GM21529 (cell line): ENCODE results near the gene YPEL4.
A peak's percentile ranks its signal among the peaks of the same experiment; 100 is the strongest.

Source experiments
- ATAC-seq: cut with Tn5 transposase; IDR thresholded peaks from one replicate; pipeline ENCODE4 v1.9.1; 2021; ENCODE audit not compliant: unreplicated experiment

YPEL4 gene

DNA sequence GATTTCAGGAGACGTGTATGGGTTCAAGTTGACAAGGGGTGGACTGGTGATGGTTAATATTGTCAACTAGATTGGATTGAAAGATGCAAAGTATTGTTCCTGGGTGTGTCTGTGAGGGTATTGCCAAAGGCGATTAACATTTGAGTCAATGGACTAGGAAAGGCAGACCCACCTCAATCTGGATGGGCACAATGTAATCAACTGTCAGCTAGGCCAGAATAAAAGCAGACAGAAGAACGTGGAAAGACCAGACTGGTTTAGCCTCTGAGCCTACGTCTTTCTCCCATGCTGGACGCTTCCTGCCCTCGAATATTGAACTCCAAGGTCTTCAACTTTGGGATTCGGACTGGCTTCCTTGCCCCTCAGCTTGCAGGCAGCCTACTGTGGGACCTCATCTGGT, 1.7 kb upstream of the YPEL4 start:
- no peak for ATAC-seq

DNA sequence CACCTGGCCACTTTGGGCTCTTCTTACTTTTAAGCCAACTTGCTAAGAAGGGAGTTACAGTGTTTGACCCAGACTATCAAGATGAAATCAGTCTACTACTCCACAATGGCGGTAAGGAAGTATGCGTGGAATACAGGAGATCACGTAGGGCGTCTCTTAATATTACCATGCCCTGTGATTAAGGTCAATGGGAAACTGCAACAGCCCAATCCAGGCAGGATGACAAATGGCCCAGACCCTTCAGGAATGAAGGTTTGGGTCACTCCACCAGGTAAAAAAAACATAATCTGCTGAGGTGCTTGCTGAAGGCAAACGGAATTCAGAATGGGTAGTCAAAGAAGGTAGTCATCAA, 1.0 kb upstream of the YPEL4 start:
- no peak for ATAC-seq

DNA sequence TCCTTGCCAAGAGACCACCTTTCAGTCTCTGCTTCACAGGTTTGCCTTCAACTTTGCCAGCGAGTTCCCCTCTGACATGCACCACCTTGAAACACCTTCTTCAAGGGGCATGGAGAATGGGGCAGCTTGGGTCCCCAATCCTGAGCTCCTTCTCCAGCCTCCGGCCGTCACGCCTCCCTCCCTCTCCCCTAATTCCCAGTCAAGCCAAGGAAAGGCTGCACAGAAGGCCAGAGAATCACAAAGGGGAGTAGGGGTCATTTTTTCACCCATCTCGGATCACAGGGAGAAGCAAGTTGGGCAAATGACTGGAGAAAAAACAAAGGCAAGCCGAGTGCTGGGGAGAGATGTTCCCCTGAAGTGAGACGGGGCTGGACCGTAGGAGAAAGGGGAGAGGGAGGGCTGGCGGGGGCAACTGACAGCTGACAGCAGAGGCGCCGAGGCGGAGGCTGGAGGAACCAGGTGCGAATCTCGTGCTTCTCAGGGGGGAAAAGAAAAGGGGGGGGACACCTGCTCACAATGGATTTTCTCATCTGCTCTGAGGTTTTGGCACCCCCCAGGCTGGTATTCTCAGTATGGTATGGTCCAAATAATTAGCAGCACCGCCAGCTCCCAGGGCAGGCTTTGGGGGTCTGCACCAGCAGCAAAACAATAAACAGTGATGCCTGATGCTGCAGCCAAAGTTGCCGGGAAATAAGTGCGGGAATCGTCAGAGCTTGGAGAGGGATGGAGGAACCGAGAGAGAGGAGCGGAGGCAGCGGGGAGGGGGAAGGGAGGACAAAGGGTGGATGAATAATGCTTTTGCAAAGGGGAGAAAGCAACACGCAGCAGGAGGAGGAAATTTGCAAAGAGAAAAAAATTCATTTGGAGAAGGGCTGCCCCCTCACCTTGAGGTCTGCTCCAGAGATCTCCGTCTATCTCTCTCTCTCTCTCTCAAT, 644 bp downstream of the YPEL4 start:
- no peak for ATAC-seq

DNA sequence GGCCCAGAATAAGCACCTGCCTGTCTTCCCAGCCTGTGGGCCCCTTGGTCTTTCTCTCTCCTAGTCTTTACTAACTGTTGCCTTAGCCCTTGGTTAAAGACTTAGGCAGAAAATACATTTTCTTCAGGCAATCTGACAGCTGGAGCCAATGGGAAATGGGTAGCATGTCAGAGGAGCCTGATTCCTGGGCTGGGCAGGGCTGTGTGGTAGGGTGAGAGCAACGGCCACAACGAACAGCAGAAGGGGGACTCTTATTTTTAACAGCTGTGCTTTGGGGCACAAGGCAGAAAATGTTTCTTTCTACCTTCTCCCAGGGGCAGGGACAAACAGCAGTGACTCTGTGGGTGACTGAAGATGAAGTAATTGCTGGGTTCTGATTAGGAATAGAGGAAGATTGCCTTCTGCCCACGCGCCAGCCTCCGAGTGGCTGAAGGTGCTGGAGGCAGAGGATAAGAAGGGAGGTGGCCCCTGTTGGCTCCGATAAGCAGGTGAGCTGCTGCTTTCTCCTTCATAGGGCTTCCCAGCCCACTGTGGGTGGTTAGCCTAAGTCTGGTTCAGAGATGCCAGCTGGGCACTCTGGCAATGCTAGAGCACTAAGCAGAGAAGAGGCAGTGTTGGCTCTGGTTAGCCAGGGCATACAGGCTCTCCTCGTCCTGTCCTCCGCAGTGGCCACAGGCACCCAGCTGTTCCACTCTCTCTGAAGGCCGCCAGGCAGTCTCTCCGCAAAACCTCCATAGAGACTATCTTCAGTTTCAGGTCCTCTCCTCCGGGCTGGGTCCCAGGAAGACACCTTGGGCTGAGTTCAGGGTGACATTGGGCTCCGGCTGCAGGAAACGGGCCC, 1.5 kb downstream of the YPEL4 start:
- ATAC-seq = no peak

DNA sequence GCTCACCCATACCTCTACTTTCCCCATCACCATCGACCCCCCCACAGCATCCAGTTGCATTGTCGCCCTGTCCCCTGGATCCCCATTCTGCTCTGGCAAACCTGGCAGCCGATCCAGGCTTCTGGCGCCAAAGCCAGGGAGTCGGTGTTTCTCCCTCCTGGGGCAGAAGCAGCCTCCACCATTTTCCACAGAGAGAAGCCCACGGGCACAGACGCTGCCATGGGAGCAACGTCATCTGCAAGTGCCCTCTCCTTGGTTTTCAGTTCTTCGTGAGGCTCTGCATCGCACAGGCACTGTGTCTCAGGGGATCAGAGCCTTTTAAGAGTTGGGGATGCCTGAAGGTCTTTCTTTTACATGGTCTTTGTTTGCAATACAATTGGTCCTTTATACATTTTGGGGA, 2.3 kb downstream of the YPEL4 start:
- ATAC-seq = no peak

DNA sequence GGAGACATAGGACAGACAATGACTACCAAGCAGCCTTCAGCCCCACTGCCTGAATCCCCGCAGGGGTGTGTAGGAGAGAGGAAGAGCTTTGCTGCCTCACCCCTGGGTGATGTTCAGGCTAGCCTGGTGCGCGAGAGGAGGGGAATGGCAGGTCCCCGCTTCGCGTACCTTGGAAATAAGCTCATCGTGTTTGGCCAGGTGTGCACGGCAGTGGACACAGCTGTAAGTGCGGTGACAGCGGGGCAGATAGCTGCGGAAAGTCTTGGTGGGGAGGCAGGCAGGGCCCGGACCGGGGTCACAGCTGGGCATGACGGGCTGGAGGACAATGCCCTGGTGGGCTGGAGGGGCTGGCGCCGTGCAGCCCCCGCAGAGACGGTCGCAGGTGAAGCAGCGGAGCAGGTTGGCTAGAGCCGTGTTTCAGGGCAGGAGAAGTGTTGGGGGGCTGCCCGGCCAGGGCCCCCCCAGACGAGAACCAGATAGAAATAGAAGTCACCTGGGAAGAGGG, 2.9 kb downstream of the YPEL4 start:
- no peak for ATAC-seq

DNA sequence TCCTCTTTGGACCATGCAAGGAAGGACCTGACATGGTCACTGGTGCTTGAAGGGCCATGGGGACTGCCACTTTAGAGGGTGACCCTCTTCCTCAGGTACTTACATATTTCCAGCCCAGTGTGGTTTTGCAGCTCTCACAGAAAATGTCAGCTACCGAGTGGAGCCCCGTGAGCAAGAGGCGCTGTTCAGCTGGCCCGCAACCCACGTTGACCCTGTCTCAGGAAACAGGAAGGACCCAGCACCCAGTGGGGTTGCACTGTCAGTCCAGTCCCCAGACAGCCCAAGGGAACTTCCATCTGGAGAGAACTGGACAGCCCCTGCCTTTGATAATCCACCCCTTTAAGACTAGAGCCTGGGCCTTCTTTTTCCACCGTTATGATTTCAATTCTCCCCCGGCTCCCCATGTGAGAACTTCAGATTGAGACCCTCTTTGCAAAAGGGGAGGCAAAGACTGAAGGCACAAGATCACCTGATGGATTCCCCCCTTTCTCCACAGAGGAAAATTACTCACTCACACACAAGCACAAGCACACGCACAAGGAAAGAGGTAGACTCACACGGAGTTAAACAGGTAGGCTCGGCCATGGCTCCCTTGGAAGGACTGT, 3.4 kb downstream of the YPEL4 start:
- ATAC-seq = peak; percentile 30

DNA sequence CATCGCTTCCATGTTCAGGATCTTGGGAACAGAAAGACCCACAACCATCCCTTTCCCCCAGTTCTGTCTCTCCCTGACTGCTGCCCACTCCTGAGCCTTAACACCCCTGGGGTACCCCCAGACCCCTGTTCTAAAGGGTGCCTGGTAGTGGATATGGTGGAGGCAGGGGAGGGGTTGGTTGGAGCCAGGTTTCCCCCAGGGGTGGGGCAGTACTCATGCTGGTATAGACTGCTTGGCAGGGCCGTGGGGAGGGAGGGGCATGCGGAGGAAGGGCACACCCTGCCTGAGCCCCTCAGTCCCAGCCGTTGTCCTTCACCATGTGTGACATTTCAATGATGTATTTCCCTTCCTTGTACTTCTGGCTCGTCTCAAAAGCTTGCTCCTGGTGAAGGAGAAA, 4.0 kb downstream of the YPEL4 start:
- ATAC-seq = no peak

DNA sequence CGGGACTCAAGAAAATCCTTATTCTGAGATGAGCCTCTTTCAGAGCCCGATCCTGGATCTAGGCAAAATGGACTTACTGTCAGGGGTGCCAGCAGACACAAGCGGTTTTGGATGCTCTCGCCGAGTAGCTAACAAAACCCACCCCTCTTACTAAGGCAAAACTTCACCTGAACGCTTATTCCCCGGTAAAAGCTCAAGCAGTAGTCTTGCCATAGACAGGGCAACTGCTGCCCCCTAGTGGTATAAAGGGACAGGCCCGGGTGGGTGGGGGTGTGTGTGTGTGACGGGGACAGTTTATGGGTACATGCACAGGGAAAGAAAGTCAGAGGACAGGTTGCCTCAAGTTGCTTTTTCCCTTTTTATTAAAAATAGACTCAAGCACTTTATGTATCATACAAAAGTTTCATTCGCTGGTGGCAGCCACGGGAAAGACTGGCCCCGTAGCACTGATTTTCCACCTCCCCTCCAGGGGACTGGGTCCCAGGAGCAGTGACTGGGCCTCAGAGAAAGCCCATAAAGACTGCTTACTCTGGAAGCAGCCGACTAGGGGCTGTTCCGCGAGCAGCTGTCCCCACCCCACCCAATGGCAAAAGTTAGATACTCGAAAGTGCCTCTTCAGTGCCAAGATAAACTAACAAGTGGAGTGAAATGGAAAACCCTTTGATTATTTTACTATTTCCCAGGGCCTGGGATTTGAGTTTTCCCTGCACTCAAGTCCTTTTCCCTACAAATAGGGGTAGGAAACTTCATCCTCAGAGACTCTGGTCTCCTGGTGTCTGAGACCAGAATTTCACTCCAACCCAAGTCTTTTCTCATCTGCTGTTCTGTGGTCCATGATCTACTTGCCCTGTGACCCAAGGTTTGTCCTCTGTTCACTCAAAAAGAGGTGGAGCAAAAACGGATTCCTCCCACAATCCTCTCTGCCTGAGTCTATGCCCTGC, 4.7 kb downstream of the YPEL4 start:
- peak; percentile 51 for ATAC-seq

DNA sequence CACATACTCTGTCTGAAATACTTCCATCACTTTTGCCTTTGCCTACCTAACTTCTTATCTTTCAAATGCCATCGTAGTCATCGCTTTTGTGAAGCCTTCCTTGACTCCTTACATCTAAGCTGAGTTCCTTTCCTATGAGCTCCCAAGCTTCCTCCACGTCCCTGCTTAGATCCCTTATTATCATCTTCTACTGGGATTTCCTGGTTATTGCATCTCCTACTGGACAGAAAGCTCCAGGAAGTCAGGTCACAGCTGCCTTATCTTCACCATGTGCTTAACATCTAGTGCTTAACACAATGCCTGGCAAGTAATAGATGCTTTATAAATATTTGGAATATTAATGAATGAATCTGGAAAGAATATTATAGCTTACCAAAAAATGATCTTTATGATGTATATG, 5.9 kb downstream of the YPEL4 start:
- no peak for ATAC-seq

DNA sequence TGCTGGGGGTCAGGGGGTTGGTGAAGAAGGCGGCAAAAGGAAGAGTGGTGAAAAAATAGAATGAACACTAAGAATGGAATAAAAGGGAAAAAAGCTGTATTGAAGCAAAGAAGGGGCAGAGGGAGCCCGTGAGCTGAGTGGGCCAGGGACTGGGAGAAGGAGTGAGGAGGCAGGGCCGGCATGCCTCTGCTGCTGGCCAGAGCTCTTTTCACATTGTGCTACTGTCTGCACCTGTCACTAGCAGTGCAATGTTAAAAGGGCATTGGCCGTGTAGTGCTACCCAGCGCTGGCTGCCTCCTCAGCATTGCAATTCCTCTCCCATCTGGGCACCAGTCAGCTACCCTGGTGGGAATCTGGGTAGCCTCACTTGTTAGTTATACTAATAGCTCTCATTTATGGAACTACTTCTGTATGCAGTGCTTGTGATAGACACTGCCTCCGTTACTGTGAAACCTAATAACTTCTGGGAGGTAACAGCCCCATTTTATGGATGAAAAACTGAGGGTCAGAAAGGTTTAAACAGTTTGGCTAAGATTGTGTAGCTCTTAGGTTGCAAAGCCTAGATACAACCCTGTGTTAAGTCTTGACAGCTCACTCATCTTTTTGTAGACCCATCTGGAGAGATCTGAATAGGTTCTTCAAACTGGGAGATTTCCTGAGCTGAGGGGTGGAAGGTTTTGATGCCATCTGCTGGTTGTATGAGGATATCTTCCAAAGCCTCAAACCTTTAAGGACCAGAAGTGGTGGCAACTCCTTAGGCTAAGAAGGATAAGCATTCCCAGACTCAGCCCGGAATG, 8.5 kb downstream of the YPEL4 start:
- ATAC-seq = peak; percentile 48

DNA sequence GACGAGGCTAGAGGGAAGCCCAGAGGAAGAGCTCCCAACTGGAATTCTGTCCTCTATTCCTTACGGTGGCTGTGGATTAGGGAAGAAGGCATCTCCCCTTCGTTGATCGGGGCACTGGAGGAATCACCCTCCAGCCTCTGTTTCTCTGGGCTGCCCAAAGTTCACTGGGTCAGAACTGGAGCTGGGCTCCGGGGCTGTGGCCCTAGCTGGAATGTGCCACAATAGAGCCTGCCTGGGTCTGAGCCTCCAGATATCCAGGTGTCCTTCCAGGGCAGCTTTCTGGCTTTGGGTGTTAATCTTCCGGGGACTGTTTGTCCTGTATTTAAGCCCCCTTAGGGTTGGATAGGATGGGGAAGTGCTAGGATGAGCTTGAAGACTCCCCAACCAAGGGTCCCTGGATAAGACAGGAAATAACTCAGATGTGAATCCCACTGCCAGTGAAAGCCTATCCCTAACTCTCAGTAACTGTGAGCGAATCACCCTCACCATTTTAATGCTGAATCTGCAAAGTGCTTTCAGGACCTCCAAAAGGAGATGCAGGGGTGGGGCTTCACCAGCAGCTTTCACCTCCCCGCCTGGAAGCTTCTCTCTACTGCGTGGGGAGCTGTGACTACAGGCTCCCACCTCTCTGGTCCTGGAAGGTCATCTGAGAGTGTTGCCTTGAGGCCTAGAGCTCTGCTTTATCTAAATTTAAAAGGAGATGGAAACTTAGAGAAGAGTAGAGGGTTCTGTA, 9.5 kb downstream of the YPEL4 start:
- ATAC-seq = no peak

DNA sequence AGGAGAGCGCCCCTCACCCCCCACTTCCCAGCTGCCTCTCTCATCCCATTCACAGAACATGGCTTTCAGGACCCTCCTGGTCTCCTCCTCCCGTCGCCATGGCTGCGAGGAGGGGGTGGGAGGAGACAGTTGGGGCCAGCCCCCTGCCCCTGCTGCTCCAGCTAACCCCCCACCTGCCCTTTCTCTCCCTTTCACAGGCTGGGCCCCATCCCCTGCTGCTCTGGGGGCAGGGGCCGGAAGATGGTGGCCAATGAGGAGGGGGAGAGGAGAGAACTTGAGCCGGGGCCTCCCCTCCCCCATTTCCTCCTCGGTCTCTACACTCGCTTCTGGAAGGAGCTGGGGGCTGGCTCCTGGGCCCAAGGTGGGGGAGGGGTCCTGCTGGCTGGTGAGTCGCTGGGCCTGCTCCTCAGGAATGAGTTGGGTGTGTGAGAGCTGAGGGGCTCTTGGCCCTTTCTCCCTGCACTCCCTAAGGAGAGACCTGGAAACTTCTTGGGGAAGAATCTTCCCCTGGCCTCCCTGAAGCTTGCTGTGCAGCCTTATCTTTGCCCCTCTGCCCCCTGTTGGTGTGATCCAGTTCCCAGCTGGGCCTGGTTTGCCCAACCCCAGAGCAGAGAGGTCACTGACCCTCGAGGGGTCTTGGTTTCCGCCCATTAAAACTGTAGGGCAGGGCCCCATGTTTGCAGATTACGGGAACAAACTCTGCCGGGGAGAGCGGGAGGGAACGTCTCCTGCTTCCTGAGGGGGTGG, 10.2 kb downstream of the YPEL4 start:
- ATAC-seq = no peak

DNA sequence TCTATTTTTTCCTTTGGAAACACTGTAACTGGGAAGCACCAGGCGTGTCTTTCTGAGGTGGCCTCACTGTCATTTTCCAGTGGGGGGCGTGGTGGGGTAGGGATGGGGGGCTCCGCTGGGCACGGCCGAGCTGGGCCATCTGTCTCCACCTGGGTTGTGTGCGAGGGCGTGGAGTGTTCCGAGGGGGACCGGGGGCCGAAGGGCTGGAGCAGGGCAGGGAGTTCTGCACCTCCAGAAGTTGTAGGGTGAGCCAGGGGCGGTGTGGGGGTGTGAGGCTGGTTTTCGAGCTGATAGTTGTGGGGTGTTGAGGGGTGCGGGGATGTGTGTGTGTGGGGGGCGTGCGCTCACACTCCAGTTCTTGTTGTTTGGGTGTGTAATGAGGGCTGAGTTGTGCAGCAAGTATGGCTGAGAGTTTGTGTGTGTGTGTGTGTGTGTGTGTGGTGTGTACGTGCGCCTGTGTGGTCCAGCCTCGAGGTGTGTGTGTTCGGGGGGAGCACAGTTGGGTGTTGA, 10.8 kb downstream of the YPEL4 start:
- no peak for ATAC-seq

DNA sequence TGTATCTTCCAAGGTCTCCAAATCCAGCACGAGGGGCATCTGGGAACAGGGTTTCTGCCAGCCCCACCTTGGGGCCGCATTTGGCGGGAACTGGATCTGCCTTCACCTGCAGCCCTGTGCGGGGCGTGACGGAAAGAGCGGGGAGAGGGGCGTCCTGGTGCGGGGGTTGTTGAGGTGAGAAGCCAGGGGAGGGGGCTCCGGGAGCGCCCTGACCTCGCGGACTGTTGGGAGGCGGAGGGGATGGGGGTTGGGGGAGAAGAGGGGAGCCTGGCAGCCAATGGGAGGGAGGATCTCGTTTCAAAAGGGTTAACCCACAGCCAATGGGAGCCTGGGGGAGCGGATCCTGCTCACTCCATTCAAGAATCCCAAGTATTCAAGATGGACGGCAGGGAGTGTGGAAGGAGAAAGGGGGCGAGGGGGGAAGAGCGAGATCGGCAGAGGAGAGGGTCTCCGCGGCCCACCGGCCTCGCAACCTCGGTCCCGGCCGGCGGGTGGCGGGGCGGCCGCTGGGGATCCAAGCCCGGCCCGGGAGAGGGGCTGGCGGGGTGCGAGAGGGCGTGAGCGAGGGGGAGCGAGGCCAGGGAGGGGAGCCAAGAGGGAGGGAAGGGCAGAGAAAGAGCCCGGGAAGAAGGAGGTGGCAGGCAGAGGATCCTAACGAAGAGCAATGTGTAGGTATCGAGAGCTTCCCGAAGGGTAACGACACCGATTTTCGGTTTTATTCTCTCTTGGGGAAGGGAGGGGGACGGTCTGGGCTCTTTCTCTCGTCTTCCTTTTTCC, 11.5 kb downstream of the YPEL4 start:
- ATAC-seq = no peak

DNA sequence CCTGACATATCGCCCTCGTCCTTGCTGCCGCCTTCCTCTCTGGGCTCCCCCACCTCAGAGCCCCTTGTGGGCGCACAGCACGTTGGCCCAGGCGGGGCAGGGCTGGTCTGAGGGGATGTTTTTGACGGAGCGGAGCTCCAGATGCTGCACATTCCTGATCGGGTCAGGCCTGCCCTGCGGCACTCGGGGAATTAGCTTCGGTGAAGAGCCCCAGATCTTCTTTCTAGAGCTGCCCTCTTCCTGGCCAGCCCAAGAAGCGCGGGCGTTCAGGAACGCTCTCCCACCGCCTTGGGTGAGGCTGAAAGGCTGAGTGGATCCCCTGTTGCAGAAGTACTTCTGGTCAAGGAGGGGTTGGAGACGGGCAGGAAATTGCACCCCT, 12.1 kb downstream of the YPEL4 start:
- no peak for ATAC-seq

DNA sequence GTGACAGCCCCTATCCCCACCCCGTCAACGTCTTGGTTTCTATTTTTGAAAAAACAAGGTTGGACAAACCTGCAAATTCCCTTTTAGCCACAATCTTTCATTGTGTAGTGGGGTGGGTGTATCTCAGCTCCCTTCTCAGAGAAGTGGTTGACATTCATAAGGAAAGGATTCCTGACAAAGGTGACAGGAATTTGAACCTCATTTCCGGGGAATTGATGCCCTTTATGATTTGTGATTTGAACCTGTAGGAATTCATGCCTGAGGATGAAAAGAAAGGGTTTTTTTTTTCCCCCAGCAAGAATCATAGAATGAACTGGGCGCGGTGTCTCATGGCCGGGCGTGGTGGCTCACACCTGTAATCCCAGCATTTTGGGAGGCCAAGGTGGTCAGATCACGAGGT, 14.5 kb downstream of the YPEL4 start:
- ATAC-seq = no peak
